Smooth muscle cell (in vitro differentiated cells): ENCODE data around the gene EFNB1. TPM values are rescaled to one million over a fixed set of nuclear protein-coding genes. Genes with fewer than 3 reads are reported as not detected.

Experiments used
- DNase-seq: peaks from one replicate; lab custom pipeline; 2025; ENCODE audit not compliant: unreplicated experiment; lab: John Stamatoyannopoulos, UW
- H2AFZ ChIP-seq: fragments of 200-600 bp; sonication (generic); 2 replicates; pipeline ENCODE4 v1.6.0; 2016; ENCODE audit warnings: antibody characterized with exemption, low read depth, mild to moderate bottlenecking
- H3F3A ChIP-seq: fragments of 200-600 bp; sonication (generic); 2 replicates; pipeline ENCODE4 v1.6.0; 2017; ENCODE audit warnings: antibody characterized with exemption, low read depth
- H3K27ac ChIP-seq: fragments of 200-600 bp; sonication (generic); 2 replicates; pipeline ENCODE4 v1.5.1; 2016; ENCODE audit warnings: low read depth, mild to moderate bottlenecking
- H3K27me3 ChIP-seq: fragments of 200-600 bp; sonication (generic); 2 replicates; pipeline ENCODE4 v1.6.1; 2016; ENCODE audit warnings: low read depth, mild to moderate bottlenecking
- H3K36me3 ChIP-seq: fragments of 200-600 bp; sonication (generic); 2 replicates; pipeline ENCODE4 v1.5.1; 2016; ENCODE audit warnings: low read depth
- H3K4me1 ChIP-seq: fragments of 200-600 bp; sonication (generic); 2 replicates; pipeline ENCODE4 v1.5.1; 2016; ENCODE audit warnings: low read depth
- H3K4me2 ChIP-seq: fragments of 200-600 bp; sonication (generic); 2 replicates; pipeline ENCODE4 v1.6.0; 2016; ENCODE audit warnings: mild to moderate bottlenecking
- H3K4me3 ChIP-seq: fragments of 200-600 bp; sonication (generic); 2 replicates; pipeline ENCODE4 v1.5.1; 2016; ENCODE audit warnings: mild to moderate bottlenecking
- H3K79me2 ChIP-seq: fragments of 200-600 bp; sonication (generic); 2 replicates; pipeline ENCODE4 v1.6.0; 2016; ENCODE audit warnings: low read depth, mild to moderate bottlenecking
- H3K9ac ChIP-seq: fragments of 200-600 bp; sonication (generic); 2 replicates; pipeline ENCODE4 v1.6.0; 2016; ENCODE audit warnings: low read depth
- H3K9me3 ChIP-seq: fragments of 200-600 bp; sonication (generic); replicated peaks from 2 replicates; pipeline ENCODE4 v1.5.1; 2016; ENCODE audit warnings: low read depth
- H4K20me1 ChIP-seq: fragments of 200-600 bp; sonication (generic); 2 replicates; pipeline ENCODE4 v1.6.0; 2016; ENCODE audit warnings: low read depth
- WGBS: methylation state at CpG from one replicate; pipeline ENCODE4 v1.1.7; 2016; ENCODE audit warnings: low lambda C conversion rate; 5-methylcytosine and 5-hydroxymethylcytosine counted together
- polyA plus RNA-seq: library from polyadenylated mRNA; unstranded; fragments of >200 nt; fragmentation: Nextera tagmentation; extraction: Ambion mirVana; gene quantifications from 2 replicates; pipeline ENCODE4 v1.2.1, GENCODE V29; 2016
- total RNA-seq: library from RNA; depleted of rRNA; stranded (reverse); fragments of >200 nt; gene quantifications from 2 replicates; pipeline ENCODE4 v1.2.3, GENCODE V29; 2014
- TF ChIP-seq, protein P1 (sequence below): fragments of 200-600 bp; sonication (generic); IDR thresholded peaks from 2 replicates; pipeline ENCODE4 v1.5.1; 2017; ENCODE audit warnings: borderline replicate concordance, mild to moderate bottlenecking, antibody characterized with exemption; ENCODE audit not compliant: insufficient read depth, poor library complexity, severe bottlenecking

The EFNB1 gene
- total and polyA plus RNA-seq, 2 experiments from 2014 or later: 41.4 to 58.3 TPM

DNA sequence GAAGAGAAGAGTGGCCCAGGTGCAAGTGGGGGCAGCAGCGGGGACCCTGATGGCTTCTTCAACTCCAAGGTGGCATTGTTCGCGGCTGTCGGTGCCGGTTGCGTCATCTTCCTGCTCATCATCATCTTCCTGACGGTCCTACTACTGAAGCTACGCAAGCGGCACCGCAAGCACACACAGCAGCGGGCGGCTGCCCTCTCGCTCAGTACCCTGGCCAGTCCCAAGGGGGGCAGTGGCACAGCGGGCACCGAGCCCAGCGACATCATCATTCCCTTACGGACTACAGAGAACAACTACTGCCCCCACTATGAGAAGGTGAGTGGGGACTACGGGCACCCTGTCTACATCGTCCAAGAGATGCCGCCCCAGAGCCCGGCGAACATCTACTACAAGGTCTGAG lies 11.4 kb downstream of the EFNB1 start:
- no peak overlapping the region for H3K4me2 ChIP-seq
- H3K36me3 ChIP-seq: no peaks in the 10 kb centered on the region
- peaks cover 49% of the 10 kb centered on the region for H4K20me1 ChIP-seq
- no peaks in the 10 kb centered on the region for H3K4me1 ChIP-seq
- TF ChIP-seq, protein P1, sequence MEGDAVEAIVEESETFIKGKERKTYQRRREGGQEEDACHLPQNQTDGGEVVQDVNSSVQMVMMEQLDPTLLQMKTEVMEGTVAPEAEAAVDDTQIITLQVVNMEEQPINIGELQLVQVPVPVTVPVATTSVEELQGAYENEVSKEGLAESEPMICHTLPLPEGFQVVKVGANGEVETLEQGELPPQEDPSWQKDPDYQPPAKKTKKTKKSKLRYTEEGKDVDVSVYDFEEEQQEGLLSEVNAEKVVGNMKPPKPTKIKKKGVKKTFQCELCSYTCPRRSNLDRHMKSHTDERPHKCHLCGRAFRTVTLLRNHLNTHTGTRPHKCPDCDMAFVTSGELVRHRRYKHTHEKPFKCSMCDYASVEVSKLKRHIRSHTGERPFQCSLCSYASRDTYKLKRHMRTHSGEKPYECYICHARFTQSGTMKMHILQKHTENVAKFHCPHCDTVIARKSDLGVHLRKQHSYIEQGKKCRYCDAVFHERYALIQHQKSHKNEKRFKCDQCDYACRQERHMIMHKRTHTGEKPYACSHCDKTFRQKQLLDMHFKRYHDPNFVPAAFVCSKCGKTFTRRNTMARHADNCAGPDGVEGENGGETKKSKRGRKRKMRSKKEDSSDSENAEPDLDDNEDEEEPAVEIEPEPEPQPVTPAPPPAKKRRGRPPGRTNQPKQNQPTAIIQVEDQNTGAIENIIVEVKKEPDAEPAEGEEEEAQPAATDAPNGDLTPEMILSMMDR: no peak
- H3K79me2 ChIP-seq: peaks cover 24% of the 10 kb centered on the region
- no peak overlapping the region for H3K4me3 ChIP-seq
- H3K9me3 ChIP-seq: no peaks in the 10 kb centered on the region
- WGBS: 94% methylated on average over 21 of the region's 22 CpGs
- no peak overlapping the region for H3K27ac ChIP-seq
- DNase-seq: no peak
- H3F3A ChIP-seq: no peaks in the 10 kb centered on the region
- no peaks in the 10 kb centered on the region for H3K27me3 ChIP-seq
- no peak overlapping the region for H3K9ac ChIP-seq
- no peak overlapping the region for H2AFZ ChIP-seq

DNA sequence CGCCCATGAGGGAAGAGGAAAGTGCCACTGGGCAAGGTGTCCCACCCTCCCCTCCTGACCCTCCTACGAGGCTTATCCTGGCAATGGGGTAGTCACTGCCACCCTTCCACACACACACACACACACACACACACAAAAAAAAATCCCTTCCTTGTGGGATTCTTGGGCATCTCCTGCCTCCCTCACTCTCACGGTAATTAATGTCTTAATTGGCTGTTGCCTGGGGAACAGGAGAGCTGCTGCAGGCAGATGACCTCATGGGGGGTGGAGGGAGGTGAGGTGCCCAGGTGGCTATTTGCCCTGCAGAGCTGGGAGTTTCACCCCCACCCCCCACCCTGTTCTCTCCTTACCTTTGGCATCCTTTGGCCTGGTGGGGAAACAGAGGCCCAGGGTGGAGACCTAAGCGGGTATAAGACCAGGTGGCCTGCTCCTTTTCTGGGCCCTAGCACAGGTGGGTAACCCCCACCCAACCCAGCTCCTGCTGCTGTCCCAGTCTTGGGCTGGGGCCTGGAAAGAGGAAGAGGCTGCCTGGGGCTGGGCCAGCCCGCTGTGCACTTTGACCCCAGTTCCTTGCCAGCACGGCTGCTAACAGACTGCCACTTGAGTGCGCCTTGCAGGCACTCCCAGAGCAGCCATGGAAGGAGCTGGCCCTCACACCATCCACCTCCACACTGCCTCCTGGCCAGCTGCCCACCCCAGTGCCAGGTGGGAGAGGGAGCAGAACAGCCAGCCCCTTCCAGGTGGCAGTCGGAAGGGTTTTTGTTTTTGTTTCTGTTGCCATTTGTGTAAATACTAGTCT lies 12.6 kb downstream of the EFNB1 start:
- Histone ChIP-seq H3K36me3 (no peaks in the 10 kb centered on the region), H3K4me2 (no peak overlapping the region), H3K9ac (no peak overlapping the region), H3K4me3 (no peak overlapping the region), H2AFZ (no peak overlapping the region), H3K9me3 (no peaks in the 10 kb centered on the region), H3K79me2 (peaks cover 13% of the 10 kb centered on the region), H3K27me3 (no peaks in the 10 kb centered on the region), H4K20me1 (peaks cover 37% of the 10 kb centered on the region), H3F3A (no peaks in the 10 kb centered on the region), H3K4me1 (peaks cover 3% of the 10 kb centered on the region), H3K27ac (no peak overlapping the region)
- no peak for DNase-seq
- TF ChIP-seq, protein P1: no peak
- 74% methylated on average over 8 of the region's 8 CpGs for WGBS

DNA sequence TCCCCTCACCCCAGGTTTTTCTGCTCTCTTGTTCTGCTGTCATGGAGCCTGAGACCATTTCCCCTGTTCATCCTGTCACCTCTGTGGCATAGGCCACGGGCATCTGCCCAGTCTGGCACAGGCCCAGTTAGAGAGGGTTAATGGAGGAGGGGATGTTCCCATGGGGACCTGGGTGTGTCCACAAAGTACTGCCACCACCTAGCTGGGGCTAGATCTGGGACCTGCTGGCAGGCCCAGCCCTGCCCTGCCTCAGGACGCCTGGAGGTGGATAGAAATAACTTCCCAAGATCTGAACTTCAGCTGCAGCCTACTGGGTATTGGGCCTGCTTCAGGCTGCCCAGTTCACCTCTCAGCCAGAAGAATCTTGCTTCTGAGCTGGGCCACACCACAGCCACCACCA lies 13.5 kb downstream of the EFNB1 start:
- Histone ChIP-seq H3K9ac (no peak overlapping the region), H4K20me1 (peaks cover 28% of the 10 kb centered on the region), H3K27me3 (no peaks in the 10 kb centered on the region), H3K9me3 (no peaks in the 10 kb centered on the region), H3K27ac (no peak overlapping the region), H3K4me1 (peaks cover 7% of the 10 kb centered on the region), H3K36me3 (no peaks in the 10 kb centered on the region), H3K79me2 (peaks cover 4% of the 10 kb centered on the region), H3K4me3 (no peak overlapping the region), H3K4me2 (no peak overlapping the region), H2AFZ (no peak overlapping the region), H3F3A (no peaks in the 10 kb centered on the region)
- no peak for DNase-seq
- TF ChIP-seq, protein P1: no peak
- WGBS: 81% methylated on average over 2 of the region's 2 CpGs
